HL-60/S4 treated with retinoic acid at 250 ng/mL for 4 days and 3 days (cell line): ENCODE measurements around the gene NEK4.

Source experiments
- in situ Hi-C: fragments of 300-500 bp; cut with MboI; formaldehyde crosslinking; loops from 2 replicates; pipeline ENCODE4 v1.7.0; 2022; ENCODE audit warnings: low sequenced_read_pairs

NEK4 gene

DNA sequence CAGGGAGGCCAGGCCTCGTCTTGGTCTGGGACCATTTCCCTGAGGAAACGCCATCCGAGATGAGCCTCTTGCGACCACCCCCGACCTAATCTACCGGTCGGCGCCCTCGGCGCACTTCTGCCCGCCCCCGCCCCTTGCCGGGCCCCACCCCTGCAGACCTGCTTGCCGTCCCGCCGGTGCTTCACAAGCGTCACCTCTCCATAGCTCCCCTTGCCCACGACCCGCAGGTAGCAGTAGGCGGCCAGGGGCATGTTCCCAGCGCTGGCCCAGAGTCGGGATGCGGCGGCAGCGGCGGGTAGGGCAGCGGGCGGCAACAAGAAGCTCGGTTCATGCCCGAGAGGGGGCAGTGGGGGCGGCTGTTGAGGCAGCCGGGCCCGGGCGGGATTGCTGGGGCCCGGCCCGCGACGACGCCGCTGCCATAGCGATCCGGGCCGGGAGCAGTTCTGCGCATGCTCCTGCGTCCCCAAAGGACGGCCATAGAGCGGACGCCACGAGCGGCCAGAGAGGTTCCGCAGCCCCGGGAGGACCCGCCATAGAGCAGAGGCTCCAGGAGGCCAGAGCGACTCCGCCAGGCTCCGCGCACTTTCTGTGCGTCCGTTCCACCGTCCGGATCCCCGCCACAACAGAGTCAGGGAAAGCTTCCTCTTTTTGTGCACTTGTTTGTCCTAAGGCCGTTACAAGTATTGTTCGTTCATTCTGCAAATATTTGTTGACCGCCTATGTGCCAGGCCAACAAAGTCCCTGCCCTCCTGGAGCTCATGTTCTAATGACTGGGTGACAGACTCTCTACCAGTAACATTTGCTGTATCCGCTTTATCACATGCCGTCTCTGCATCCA, at the start of gene NEK4:
Gene NEK4 (minus strand): TSS at position 445 of the 838 bp plus-strand sequence. CDS start 194 bp downstream, at position 251.
- in situ Hi-C loops: no loop called here

DNA sequence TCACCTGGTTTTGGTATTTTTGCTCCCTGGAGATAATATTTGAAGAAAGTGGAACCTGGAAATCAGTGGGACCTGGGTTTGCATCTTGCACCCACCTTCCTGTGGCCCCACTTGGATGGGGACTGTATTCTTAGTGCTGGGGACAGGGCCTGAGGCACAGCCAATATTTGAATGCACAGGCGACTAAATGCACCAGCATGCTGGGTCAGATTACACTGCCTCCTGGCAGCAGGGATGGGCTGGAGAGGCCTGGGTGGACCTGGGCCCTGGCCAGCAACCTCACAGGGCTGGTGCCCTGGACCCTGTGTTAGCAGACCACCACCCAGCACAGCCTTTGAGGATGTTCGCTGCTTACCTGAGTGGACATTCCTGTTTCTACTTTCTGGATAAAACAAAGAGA, 49.2 kb upstream of the NEK4 start:
- in situ Hi-C loops: no loop called here

DNA sequence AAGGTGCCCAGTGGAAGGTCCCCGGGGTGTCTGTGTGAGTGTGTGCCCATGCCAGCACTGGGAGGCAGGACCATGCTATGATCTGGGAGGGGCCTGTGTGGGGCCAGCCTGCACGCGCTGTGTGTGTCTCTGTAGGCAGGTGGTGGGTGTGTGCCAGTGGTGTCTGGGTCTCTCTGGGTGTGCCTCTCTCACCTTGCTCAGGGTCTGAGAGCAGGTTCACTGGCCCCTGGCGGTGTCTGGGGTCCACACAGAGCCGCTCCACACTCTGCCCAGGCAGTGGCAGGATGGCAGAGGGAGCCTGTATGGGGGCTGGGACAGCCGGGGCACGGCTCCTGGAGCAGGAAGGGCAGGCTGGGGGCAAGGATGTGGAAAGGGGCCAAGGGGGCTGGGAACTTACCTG, 47.1 kb upstream of the NEK4 start:
- in situ Hi-C loops: no loop called here

DNA sequence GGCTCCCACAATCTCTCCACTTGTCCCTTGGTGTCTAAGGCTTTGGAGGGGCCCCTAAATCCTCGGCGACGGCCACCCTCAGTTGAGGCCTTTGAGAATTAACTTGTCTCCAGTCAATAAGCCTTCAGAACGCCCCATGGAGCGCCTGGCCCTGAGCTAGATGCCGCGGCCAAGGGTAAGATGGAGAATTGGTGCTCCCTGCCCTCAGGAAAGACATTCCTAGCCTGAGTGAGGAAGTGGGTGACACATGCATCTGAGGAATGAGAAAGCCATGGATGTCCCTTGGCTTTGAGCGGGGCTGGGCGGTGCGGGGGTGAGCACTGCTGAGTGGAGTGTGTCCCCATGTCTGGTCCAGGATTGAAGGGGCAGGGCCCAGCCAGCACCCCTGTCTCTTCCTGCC, 46.5 kb upstream of the NEK4 start:
- in situ Hi-C loops: no loop called here

DNA sequence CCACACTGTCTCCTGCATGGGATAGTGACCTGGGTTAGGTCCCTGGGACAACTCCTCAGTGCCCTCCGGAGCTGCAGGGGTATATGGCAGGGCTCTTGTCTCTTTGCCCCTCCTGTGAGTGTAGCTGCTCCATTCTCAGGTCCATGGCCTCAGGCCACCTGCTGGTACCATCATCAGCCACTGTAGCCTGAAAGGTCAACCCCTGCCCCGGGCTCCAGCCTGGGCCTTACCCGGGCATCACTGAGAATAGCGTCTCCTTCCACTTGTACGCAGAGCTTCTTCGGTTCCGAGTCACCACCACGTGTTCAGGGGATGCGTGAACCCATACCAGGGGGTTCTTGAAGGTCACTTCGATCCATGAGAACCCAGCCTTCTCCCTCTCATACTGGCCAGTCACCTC, 45.9 kb upstream of the NEK4 start:
- in situ Hi-C loops: no loop called here

DNA sequence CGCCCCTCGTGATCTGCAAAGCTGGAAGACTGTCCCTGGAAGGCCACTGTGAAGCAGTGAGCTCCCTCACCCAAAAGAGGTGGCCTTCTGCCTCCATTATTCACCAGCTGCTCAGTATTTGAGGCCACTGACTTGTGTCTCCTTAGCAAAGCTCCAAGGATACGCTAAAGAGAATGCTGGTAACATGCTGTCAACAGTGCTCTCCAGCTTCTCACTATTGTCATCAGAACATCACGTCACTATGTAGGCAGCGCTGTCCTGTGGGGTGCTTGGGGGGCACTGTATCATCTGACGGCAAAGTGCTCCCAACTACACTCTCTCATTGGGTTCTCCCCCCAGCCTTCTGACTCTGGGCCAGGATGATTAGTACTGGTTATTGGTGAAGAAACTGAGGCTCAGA, 45.5 kb upstream of the NEK4 start:
- in situ Hi-C loops: no loop called here

DNA sequence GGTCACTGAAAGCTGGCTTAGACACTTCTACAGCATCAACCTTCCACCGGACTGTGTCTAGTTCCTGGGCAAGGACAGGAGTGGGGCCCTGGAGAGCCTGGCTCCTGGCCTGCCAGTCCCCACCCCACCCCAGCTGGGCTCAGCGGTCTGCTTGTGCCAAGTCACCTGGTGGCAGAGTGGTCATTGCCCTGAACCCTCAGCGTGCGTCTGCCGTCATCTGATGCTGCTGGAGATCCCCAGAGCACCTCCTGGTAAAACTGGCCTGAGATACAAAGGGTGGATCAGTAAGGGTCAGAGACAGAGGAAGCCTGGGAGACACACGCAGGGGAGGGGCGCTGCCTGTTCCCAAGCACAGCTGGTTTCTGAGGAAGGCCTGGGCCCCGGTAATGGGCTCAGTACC, 43.1 kb upstream of the NEK4 start:
- in situ Hi-C loops: no loop called here

DNA sequence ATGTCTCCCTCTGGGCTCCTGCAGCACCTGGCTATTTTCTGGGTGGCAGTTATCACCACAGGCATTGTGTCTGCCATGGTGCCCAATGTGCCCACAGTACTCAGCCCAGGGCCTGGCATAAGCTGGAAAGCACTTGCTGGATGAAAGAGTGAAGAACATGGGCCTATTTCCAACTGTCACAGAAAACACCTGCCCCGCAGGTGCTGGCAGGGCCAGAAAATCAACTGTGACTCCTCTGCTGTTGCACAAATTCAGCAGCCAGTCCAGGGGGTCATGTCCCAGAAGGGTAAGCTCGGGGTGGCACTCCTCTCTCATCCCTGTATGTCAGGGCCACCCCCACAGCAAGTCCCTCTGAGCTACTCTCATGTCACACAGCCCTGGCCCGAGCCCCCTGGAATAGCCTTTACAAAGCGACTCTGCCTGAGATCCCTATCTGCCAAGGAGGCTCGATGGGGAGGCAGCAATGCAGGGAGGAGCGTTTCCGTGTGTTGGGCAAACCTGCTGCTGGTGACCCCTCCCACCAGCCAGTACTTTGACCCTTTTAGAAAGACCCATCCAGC, 40.8 kb upstream of the NEK4 start:
- in situ Hi-C loops: no loop called here

DNA sequence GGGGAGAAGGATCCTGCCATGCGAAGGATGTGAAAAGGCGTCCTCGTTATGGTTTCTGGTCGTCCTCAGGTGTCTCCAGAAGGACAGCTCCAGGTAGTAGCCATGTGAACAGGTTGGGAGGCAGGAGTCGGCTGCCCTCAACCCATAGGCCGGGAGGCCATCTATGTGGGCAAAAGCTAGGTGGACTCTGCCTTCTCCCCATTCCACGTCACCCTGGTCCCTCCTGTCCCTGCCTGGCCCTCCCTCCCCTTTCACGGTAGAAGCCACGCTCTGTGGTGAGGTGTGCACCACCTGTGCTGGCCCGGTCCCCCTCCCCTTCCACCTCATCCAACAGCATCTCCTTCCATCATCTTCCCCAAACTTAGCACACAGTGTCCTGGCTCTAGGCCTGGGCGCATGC, 40.2 kb upstream of the NEK4 start:
- in situ Hi-C loops: no loop called here

DNA sequence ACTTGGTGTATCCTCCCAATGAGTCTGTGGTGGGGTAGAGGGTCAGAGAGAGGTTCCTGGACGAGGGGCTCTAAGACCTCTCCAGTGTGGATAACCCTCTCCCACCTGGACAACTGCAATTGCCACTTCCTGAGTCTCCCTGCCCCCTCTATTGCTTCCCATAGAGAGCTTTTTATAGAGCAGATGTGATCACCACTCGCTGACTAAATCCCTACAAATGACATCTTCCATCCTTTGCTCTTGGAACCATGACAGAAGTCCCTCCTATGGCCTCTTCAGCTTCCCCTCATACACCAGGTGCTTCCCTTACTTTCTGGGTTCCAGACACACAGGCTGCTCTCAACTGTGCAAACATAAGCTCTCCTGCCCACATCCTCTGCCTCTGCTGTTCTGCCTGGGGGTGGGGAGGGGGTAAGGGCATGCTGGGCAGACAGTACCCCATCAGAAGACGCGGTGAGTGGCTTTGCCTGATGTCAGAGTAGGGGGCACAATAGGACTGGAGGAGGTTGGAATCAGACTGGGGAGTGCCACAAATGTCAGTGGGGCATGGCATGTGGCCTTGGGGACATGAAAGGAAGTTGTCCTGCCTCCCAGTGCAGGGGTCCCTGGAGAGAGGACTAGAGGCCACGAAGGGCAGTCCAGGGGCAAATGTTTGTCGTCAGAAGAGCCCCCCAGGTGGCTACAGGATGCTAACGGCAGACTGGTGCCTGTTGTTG, 39.1 kb upstream of the NEK4 start:
- in situ Hi-C loops: no loop called here

DNA sequence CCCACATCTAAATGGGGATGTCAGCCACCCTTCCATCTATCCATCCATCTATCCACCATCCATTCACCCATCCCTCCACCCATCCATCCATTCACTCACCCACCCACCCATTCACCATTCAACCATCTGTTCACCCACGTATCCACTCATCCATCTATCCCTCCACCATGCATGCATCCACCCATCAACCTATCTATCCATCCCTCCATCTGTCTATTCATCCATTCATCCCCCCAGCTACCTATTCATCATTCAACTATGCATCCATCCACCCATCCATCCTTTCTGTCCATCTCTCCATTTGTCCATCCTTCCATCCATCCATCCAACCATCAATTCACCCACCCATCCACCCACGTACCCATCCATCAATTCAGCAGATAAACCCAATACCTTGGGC, 38.4 kb upstream of the NEK4 start:
- in situ Hi-C loops: no loop called here

DNA sequence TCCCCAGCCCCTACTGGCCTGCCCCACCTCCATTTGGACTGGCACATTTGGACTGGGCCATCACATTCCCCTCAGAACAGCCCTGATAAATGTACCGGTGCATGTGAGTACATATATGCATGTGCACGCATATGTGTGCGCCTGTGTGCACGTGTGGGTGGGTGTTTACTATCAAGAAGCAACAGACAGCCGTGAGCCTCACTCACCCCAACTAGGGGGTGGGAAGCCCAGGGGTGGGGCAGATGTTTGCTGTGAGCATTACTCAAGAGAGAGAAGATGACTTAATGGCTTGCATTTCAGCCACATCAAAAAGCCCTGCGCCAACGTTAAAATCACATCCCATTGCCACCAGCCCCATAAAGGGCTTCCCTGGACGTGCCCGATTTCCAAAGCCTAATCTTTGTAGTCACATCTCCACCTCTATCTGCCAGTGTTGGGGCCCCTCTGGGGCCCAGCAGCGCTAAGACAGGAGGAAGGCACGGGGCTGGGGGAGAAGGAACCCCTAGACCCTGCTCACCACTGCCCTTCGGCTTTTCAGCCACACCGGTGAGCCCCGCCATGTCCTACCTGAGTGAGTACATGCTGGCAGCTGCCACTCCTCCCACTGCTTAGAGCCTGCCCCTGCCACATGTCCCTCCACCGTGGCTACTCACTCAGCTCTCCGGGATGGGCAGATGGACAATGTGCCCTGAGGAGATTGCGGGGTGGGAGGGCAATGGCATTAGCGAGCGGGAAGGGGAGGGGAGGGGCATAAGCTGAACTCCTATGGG, 34.7 kb upstream of the NEK4 start:
- in situ Hi-C loops: no loop called here

DNA sequence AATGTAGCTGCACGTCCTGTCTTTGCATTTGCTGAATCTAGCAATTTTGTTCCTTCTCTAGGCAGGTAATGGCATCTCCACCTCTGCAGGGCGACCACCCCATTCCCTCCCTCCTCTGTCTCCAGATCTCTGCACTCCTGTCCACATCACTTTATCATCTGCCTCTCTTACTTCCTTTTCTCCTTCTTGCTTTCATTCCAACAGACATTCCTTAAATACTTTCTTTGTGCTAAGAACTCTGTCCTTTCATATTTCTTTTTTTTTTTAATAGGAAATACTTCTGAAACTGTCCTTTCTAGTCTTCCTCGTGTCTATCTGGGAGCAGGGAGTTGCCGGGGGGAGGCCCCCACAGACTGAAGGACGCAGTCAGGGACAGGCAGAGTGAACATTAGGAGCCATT, 31.1 kb upstream of the NEK4 start:
- in situ Hi-C loops: no loop called here

DNA sequence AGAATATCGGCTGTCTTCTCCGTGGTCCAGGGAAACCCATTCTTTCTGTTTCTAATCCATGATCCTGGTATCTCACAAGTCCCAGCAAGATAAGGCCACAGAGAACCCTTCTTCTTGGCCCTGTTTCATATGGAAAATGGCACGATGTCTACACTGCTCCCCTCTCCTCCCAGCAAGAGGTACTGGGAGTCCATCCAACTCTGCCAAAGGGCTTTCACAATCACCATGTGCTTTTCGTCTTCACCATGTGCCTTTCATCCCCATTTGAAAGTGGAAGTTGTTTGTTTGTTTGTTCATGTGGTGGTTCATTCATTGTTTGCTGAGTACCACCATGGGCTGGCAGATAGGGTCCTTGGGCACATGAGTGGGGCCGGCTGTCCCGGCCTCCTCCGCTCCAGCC, 29.3 kb upstream of the NEK4 start:
- in situ Hi-C loops: no loop called here

DNA sequence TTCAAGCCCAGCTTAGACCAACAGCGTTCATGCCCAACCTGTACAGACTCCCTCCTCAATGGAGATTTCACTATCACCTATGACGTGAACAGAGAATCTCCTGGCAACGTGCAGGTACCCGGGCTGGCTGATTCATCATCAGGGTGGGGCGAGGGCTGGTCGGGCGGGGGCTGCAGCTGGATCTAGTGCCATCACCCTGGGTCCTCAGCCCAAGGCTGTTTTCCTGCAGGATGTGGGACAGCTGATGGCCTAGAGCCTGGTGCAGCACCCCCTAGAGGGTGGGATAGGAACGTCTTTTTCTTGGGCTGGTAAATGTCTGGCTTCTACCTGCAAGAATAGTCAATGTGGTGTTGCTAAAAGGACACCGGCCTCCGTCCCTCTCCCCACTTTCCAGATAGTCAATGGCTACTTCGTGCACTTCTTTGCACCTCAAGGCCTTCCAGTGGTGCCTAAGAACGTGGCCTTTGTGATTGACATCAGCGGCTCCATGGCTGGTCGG, 28.3 kb upstream of the NEK4 start:
- in situ Hi-C loops: no loop called here

DNA sequence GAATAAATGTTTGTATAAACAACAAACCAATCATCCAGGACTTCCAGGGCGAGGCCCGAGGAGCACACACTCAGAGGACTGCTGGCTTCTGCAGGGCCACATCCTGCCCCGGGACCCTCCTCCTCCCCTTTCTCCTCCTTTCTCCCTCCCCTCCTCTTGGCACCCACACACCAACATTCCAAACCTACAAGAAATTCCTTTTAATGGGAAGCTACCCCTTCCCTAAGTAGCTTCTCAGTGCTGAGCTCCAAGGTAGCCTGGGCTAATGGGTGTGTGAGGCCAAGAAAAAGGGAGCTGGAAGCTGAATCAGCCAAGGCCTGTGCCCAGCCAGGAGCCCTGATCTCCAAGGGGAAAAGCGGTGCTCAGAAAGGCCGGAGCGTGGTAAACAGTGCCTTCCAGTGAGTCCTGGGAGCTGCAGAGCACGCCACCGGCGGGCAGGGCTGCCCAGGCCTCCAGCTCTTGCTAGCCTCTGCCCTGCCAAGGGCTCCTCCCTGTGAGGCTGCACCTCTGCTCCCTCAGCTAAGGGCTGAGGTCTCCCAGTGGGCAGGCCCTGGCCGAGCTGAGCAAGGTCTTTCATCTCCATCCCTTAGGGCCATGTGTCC, 27.7 kb upstream of the NEK4 start:
- in situ Hi-C loops: no loop called here

DNA sequence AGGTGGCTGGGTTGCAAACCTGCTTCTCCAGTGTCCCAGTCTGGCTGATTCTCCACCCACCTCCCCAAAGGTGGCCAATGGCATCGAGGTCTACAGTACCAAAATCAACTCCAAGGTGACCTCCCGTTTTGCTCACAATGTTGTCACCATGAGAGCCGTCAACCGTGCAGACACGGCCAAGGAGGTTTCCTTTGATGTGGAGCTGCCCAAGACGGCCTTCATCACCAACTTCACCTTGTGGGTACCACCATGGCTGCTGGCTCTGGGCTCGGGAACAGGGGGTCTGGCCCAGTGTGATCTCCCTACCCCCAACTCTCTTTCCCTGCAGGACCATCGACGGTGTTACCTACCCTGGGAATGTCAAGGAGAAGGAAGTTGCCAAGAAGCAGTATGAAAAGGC, 25.7 kb upstream of the NEK4 start:
- in situ Hi-C loops: no loop called here

DNA sequence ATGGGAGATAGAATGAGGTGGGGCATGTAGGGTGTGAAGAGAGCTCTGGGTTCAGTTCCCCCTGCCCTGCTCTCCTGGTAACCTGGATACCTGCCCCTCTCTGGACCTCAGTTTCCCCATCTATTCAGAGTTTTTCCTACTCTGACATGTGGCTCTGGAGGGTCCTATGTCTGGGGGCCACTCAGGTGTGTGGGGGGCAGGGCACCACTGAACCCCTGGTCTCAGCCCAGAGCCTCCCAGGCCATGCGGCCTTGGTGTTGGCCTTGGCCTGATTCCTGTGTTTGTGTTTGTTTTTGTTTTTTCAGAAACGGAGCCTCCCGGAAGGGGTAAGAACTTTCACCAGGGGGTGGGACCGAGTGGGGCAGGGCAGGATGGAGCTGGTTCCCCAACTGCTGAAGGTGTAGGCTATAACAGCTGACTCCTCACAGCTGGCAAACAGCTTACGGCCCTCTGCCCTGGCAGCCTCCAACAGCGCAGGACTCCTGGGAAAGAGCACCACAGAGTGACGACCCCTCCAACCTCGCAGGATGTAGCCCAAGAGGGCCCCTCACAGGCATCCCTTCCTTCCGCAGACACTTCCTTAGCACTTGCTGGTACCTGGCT, 24.7 kb upstream of the NEK4 start:
- in situ Hi-C loops: no loop called here

DNA sequence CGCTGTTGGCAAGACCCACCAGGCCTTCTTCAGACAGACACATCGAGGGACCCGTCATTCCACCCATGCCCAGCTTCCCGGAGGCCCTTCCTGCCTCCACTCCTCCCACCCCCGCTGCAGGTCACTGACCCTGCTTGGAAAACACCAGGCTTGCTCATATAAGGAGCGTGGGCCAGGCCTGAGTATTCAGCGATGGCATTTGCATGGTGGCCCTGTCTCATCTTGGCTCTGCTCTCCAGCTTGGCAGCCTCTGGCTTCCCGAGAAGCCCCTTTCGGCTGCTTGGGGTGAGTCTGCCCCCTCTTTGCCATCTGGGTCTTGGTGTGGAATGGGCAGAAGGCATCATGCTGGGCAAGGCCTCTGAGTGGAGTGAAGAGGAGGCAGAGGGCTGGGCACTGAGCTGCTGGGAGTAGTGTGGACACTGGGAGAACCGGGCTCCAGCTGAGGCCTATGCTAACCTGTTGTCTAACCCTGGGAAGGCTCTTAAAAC, 23.9 kb upstream of the NEK4 start, which contains the start of gene ITIH3:
Gene ITIH3 (plus strand): TSS at position 185 of the 488 bp plus-strand sequence. CDS start 8 bp downstream, at position 193.
- in situ Hi-C loops: no loop called here
